SH-SY5Y (cell line): Measurements from ENCODE around the gene SECISBP2.

Experiments used
- GATA2 ChIP-seq: IDR thresholded peaks from 2 replicates; pipeline ENCODE4 v1.6.1; 2011; ENCODE audit warnings: mild to moderate bottlenecking, low read depth, low read length
- GATA3 ChIP-seq: IDR thresholded peaks from 2 replicates; pipeline ENCODE4 v1.6.1; 2011; ENCODE audit warnings: low read depth, mild to moderate bottlenecking, low read length, moderate library complexity

GRCh38 chr9:89277043-89277442 lies 41.3 kb upstream of the SECISBP2 start:
- TF ChIP-seq GATA2 (no peak), GATA3 (no peak)
